MCF 10A (cell line): ENCODE data around the gene COL5A2. TPM values are rescaled to one million over a fixed set of nuclear protein-coding genes. Genes with fewer than 3 reads are reported as not detected.

Experiments
- BruUV-seq: library from RNA; stranded (reverse); fragments of 400-500 nt; replicated peaks from 2 replicates; lab custom pipeline; 2021; lab: Mats Ljungman, UMichigan
- CTCF ChIA-PET: fragments of 300-600 bp; sonication (Branson Sonifier 250); formaldehyde crosslinking; extraction: SDS; loops from one replicate; lab custom pipeline; 2021; ENCODE audit warnings: antibody characterized with exemption, inconsistent platforms; lab: Yijun Ruan, JAX
- POLR2A ChIA-PET: fragments of 300-600, 350-650 bp; sonication (Branson Sonifier 250); formaldehyde crosslinking; extraction: SDS; loops from one replicate; lab custom pipeline; 2020; ENCODE audit warnings: antibody characterized with exemption, inconsistent platforms; lab: Yijun Ruan, JAX
- DNase-seq: peaks from one replicate; pipeline ENCODE4 v3.0.0-alpha.2; 2018; ENCODE audit not compliant: unreplicated experiment
- H3K27ac Mint-ChIP-seq: one replicate; pipeline ENCODE4 v1.8.0; 2022; ENCODE audit warnings: mild to moderate bottlenecking, low read depth, mixed read lengths; ENCODE audit not compliant: unreplicated experiment
- H3K27me3 Mint-ChIP-seq: one replicate; pipeline ENCODE4 v1.8.0; 2022; ENCODE audit warnings: mixed read lengths; ENCODE audit not compliant: insufficient read depth, unreplicated experiment
- H3K36me3 Mint-ChIP-seq: one replicate; pipeline ENCODE4 v1.8.0; 2022; ENCODE audit warnings: mild to moderate bottlenecking, moderate library complexity, mixed read lengths; ENCODE audit not compliant: insufficient read depth, unreplicated experiment
- H3K4me1 Mint-ChIP-seq: one replicate; pipeline ENCODE4 v1.8.0; 2022; ENCODE audit warnings: mixed read lengths; ENCODE audit not compliant: insufficient read depth, unreplicated experiment
- H3K4me3 Mint-ChIP-seq: one replicate; pipeline ENCODE4 v1.8.0; 2022; ENCODE audit warnings: mild to moderate bottlenecking, moderate library complexity, mixed read lengths; ENCODE audit not compliant: unreplicated experiment
- H3K9me3 Mint-ChIP-seq: one replicate; pipeline ENCODE4 v1.8.0; 2022; ENCODE audit warnings: mixed read lengths; ENCODE audit not compliant: unreplicated experiment
- CTCF ChIP-seq: fragments of 200-600 bp; IDR thresholded peaks from one replicate; pipeline ENCODE4 v1.8.0; 2022; ENCODE audit warnings: antibody characterized with exemption, mild to moderate bottlenecking; ENCODE audit not compliant: unreplicated experiment
- intact Hi-C: fragments of 100-400 bp; cut with micrococcal nuclease; formaldehyde crosslinking; loops from 2 replicates; pipeline ENCODE4 v1.14.1; 2022
- total RNA-seq: library from RNA; stranded (reverse); gene quantifications from 2 replicates; pipeline ENCODE4 v1.2.3, GENCODE V29; 2022

COL5A2 gene
- total RNA-seq, 1 experiment from 2014 or later, result 7.4 TPM

GRCh38 chr2:189091253-189091652, 88.3 kb downstream of the COL5A2 start:
- DNase-seq, result no peak
- ChIA-PET POLR2A (no interaction called here), CTCF (no interaction called here)
- no peaks in the 10 kb centered on the region for H3K27me3 Mint-ChIP-seq
- peaks cover 4% of the 10 kb centered on the region for H3K36me3 Mint-ChIP-seq
- H3K4me1 Mint-ChIP-seq, result peaks cover 14% of the 10 kb centered on the region
- BruUV-seq, result no TSS peak
- H3K27ac Mint-ChIP-seq, result no peak overlapping the region
- no peak overlapping the region for H3K4me3 Mint-ChIP-seq
- H3K9me3 Mint-ChIP-seq, result no peaks in the 10 kb centered on the region
- TF ChIP-seq CTCF, result no peak
- intact Hi-C loops, result no loop called here

- BruUV-seq, result no TSS peak
- Mint-ChIP-seq H3K4me1 (peaks cover 10% of the 10 kb centered on the region), H3K27ac (no peak overlapping the region), H3K27me3 (no peaks in the 10 kb centered on the region), H3K9me3 (no peaks in the 10 kb centered on the region), H3K36me3 (peaks cover 2% of the 10 kb centered on the region), H3K4me3 (no peak overlapping the region)
- intact Hi-C loops, result no loop called here
- TF ChIP-seq CTCF, result no peak
- POLR2A ChIA-PET, result no interaction called here
- no peak for DNase-seq
- CTCF ChIA-PET, result no interaction called here
Observed at GRCh38 chr2:189088591-189089205, 90.9 kb downstream of the COL5A2 start.

GRCh38 chr2:189086710-189087109, 92.9 kb downstream of the COL5A2 start:
- H3K27me3 Mint-ChIP-seq, result no peaks in the 10 kb centered on the region
- no peak for TF ChIP-seq CTCF
- DNase-seq, result peak; percentile 13
- peaks cover 11% of the 10 kb centered on the region for H3K36me3 Mint-ChIP-seq
- H3K27ac Mint-ChIP-seq, result peak overlapping the region; percentile 27
- H3K9me3 Mint-ChIP-seq, result no peaks in the 10 kb centered on the region
- H3K4me3 Mint-ChIP-seq, result no peak overlapping the region
- POLR2A ChIA-PET, result interaction anchor here (0.7 kb wide), 1 partner anchor 618 kb away, joined by 3 read pairs; no protein-coding TSS in a partner anchor
- H3K4me1 Mint-ChIP-seq, result peaks cover 10% of the 10 kb centered on the region
- intact Hi-C loops, result no loop called here
- BruUV-seq, result no TSS peak
- CTCF ChIA-PET, result interaction anchor here (0.5 to 0.6 kb wide), 2 partner anchors 325 to 502 kb away, joined by 3 read pairs; no protein-coding TSS in a partner anchor

- ChIA-PET POLR2A (no interaction called here), CTCF (interaction anchor here (0.5 to 1.7 kb wide), 4 partner anchors 8 to 501 kb away, joined by 3 to 5 read pairs (median 3); no protein-coding TSS in a partner anchor)
- Mint-ChIP-seq H3K27me3 (no peaks in the 10 kb centered on the region), H3K4me3 (no peak overlapping the region), H3K9me3 (no peaks in the 10 kb centered on the region), H3K36me3 (peaks cover 11% of the 10 kb centered on the region), H3K4me1 (peaks cover 10% of the 10 kb centered on the region), H3K27ac (peak overlapping the region; percentile 27)
- TF ChIP-seq CTCF, result no peak
- intact Hi-C loops, result no loop called here
- no TSS peak for BruUV-seq
- no peak for DNase-seq
Observed at GRCh38 chr2:189086250-189086649, 93.3 kb downstream of the COL5A2 start.
